K562 (cell line): Measurements from ENCODE around the gene ENPP7. TPM values are rescaled to one million over a fixed set of nuclear protein-coding genes. Genes with fewer than 3 reads are reported as not detected.

Experiments
- FOXJ3 ChIP-seq: sonication (generic); formaldehyde crosslinking; IDR thresholded peaks from 2 replicates; pipeline ENCODE4 v1.4.0; 2020; ENCODE audit warnings: mild to moderate bottlenecking, missing genetic modification reagents
- NCOA1 ChIP-seq: fragments of 450-650 bp; IDR thresholded peaks from 2 replicates; pipeline ENCODE4 v1.6.1; 2016; ENCODE audit warnings: low read depth
- RBFOX2 ChIP-seq: fragments of 200-400 bp; formaldehyde crosslinking; IDR thresholded peaks from 2 replicates; pipeline ENCODE4 v1.6.1; 2017; ENCODE audit warnings: low read depth, mild to moderate bottlenecking, low read length, moderate library complexity
- ZC3H8 ChIP-seq: fragments of 450-650 bp; IDR thresholded peaks from 2 replicates; pipeline ENCODE4 v1.6.1; 2017
- ZNF165 ChIP-seq: fragments of 250-450 bp; sonication (Bioruptor Pico); IDR thresholded peaks from 2 replicates; pipeline ENCODE4 v1.4.0; 2020; ENCODE audit warnings: borderline replicate concordance
- ZNF507 ChIP-seq: conservative IDR thresholded peaks from 2 replicates; pipeline ENCODE4 v1.6.1; 2017; ENCODE audit warnings: missing genetic modification characterization, missing compliant biosample characterization
- polyA plus RNA-seq, 8 experiments: library from polyadenylated mRNA; depleted of rRNA in 4 of 8; stranded (reverse) in 5 of 8; unstranded in 3 of 8; fragments of >200 nt; fragmentation: Nextera tagmentation in 2 of 8; fragmentation: Illumina TruSeq in 1 of 8; extraction: Ambion mirVana in 2 of 8; extraction: Trizol in 1 of 8; gene quantifications; 2 replicates each; pipeline versions ENCODE4 v1.2.1 to v1.2.3, GENCODE V29; 2011 to 2014; ENCODE audit warnings: inconsistent platforms in 1 of 8, missing spikeins in 1 of 8
- total RNA-seq, 7 experiments: library from RNA; depleted of rRNA in 6 of 7; stranded (reverse); fragments of >200 nt in 6 of 7; fragmentation: Illumina TruSeq in 2 of 7; extraction: Trizol in 2 of 7; gene quantifications; 2 replicates each; pipeline versions ENCODE4 v1.2.1 to v1.2.3, GENCODE V29; 2011 to 2021; ENCODE audit warnings: low replicate concordance in 1 of 7
- TF ChIP-seq, protein P1 (sequence below), 2 experiments: fragments of 450-650 bp; formaldehyde crosslinking in 1 of 2; IDR thresholded peaks; 2 replicates each; pipeline versions ENCODE4 v1.4.0 to v1.6.1; 2014 to 2020; ENCODE audit warnings: mild to moderate bottlenecking in 2 of 2, borderline replicate concordance in 1 of 2, low read depth in 1 of 2
- TF ChIP-seq, protein P2 (sequence below): sonication (generic); formaldehyde crosslinking; IDR thresholded peaks from 2 replicates; pipeline ENCODE4 v1.5.0; 2020; ENCODE audit warnings: missing genetic modification reagents

ENPP7 gene
- total and polyA plus RNA-seq, 9 of the 15 experiments (the other 6 are each of a cell fraction or from before 2014, with no cell fraction given) = not detected

DNA sequence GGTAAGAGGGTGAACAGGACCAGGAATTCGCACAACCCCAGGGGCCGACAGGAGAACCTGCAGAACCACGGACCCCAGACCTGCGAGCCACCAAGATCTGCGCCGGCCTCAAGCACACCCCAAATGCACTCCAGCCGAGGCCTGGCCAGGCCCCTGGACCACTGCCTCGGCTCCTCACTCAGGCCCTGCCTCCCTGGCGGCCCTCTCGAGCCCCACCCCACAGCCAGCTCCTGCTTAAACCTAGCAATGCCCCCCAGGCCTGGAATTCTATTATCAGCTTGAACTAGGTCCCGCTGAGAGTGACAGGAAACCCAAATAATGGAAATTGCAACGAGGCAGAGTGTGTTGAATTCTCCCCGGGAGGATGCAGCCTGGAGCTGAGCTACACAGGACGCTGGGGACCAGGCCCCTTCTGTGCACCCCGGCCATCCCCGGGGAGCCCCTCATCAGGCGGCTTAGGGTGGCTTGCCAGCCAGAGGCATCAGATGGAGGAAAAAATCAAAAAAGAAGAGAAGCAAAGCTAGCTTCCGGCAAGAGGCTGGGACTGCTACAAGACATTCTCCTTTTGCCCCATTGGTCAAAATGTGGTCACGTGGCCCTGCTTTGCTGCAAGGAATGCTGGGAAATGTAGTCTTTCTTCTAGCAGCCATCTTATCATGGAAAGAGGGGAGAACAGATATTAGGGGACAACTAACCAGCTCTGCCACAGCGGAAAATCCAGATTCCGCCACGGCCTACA lies 2.4 kb upstream of the ENPP7 start (continued):
- TF ChIP-seq, protein P1, sequence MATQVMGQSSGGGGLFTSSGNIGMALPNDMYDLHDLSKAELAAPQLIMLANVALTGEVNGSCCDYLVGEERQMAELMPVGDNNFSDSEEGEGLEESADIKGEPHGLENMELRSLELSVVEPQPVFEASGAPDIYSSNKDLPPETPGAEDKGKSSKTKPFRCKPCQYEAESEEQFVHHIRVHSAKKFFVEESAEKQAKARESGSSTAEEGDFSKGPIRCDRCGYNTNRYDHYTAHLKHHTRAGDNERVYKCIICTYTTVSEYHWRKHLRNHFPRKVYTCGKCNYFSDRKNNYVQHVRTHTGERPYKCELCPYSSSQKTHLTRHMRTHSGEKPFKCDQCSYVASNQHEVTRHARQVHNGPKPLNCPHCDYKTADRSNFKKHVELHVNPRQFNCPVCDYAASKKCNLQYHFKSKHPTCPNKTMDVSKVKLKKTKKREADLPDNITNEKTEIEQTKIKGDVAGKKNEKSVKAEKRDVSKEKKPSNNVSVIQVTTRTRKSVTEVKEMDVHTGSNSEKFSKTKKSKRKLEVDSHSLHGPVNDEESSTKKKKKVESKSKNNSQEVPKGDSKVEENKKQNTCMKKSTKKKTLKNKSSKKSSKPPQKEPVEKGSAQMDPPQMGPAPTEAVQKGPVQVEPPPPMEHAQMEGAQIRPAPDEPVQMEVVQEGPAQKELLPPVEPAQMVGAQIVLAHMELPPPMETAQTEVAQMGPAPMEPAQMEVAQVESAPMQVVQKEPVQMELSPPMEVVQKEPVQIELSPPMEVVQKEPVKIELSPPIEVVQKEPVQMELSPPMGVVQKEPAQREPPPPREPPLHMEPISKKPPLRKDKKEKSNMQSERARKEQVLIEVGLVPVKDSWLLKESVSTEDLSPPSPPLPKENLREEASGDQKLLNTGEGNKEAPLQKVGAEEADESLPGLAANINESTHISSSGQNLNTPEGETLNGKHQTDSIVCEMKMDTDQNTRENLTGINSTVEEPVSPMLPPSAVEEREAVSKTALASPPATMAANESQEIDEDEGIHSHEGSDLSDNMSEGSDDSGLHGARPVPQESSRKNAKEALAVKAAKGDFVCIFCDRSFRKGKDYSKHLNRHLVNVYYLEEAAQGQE (IDR thresholded peaks at IDR 0.05; ENCODE audit: borderline replicate concordance) = peak; percentile 73
- TF ChIP-seq, protein P1 (CRISPR knock-in tag; IDR thresholded peaks at IDR 0.05; ENCODE audit: low read depth) = no peak
- TF ChIP-seq FOXJ3 (CRISPR knock-in tag) (no peak), ZNF165 (CRISPR knock-in tag) (no peak), ZNF507 (no peak), NCOA1 (no peak), RBFOX2 (no peak), ZC3H8 (no peak)
- TF ChIP-seq, protein P2, sequence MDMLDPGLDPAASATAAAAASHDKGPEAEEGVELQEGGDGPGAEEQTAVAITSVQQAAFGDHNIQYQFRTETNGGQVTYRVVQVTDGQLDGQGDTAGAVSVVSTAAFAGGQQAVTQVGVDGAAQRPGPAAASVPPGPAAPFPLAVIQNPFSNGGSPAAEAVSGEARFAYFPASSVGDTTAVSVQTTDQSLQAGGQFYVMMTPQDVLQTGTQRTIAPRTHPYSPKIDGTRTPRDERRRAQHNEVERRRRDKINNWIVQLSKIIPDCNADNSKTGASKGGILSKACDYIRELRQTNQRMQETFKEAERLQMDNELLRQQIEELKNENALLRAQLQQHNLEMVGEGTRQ (CRISPR knock-in tag) = peak; percentile 98
